Fibroblast of skin of left quadriceps (primary cell): Measurements from ENCODE around the gene SAMD9L.
"Not testable (repeated sequence)": the region's sequence is repeated elsewhere in the genome, so short reads cannot be mapped to it uniquely, and the experiment has no call there.

Source experiments
- DNase-seq, 2 experiments: peaks; one replicate each; pipeline ENCODE4 v3.0.0-alpha.2; 2013; ENCODE audit warnings: low read depth in 2 of 2

The SAMD9L gene

DNA sequence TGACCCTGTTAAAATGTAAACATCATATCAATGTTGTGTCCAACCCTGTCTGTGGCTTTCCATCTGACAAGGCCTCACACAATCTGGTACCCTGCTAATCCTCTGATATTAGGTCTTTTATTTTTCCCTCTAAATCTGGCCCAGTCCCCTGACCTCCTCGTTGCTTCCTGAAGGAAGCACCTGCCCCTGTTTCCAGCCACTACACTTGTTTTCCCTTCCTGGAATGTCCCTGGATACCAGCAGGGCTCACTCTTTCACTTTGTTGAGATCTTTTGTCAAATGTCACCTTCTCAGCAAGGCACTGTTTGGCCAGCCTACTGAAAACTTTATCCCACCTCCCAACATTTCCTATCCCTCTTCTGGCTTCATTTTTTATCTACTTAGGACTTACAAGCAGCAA lies 2.1 kb downstream of the SAMD9L start:
- no peak for DNase-seq

DNA sequence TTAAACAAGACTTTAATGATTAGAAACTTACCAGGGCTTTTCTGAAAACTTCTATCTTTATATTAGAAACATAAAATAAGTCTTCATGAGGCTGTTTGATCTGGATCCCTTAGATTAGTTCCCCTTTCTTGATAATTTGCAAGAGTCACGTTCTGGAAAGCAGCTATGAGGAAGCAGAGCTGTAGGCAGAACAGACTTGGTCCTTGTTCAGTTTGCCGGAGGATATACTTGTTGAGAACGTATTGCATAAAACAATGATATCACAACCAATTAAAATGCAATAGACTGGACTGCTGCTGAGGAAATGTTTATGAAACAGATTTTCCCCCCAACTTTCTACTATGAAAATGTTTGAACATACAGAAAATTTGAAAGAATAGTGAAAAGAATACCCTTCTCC lies 2.8 kb downstream of the SAMD9L start:
- no peak for DNase-seq

DNA sequence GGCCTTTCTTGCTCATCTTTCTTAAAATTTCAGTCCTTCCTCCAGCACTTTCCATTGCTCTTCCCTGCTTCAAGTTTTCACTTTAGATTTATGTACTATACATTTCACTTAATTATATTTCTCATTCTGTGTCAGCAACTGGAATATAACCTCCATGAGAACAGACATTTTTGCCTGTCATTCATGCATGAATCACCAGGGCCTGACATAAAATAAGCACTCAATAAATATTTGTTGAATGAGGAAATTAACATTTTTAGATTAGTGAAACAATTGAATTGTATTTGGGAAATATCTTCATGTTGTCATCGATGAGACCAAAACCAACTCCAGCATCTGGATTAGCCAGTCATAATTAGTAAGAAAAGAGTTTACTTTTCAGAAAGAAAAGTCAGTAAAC lies 6.1 kb downstream of the SAMD9L start:
- no peak for DNase-seq

DNA sequence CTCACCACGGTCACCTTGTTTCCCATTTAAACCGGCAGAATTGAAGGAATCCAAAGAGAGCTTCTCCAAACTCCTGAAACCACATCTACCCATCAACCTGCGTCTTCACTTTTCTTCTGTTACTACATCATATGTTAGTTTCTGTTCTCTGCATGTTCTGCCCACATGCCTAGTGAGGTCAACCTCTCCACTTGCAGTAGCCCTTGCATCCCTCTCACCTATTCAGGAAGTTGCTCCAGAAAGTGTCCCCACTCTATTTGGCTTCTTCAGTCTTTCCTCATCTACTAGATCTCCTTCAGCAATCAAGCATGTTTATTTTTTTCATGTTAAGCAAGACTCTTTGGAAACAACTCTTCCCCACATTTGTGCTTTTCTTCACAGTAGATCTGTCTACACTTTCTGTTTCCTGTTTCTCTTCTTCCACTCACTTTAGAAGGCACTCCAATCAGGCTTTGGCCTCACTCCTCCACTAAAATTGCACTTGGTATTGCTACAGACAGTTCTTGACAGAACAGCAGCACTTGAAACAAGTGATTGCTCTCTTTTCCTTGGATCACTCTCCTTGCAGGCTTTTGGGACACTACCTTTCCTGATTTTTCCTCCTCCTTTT lies 7.5 kb downstream of the SAMD9L start:
- DNase-seq, result no peak

DNA sequence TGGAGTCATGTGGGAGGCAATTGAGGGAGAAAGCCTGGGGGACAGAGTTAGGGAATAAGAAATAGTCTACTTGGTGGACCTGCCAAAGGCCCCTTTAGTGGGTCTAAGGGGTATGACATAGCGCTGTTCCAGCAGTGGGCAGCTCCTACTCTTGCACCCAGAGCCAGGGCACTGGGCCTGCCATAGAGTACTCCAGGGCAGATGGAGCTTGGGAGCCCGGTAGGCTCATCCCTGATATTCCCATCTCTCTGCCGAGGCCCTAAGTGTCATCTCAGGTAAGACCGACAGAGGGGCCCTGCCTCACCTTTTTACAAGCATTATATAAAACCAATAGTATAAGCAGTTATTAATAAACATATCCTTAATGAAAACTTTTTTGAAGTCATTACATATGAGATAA lies 9.6 kb downstream of the SAMD9L start:
- no peak for DNase-seq

DNA sequence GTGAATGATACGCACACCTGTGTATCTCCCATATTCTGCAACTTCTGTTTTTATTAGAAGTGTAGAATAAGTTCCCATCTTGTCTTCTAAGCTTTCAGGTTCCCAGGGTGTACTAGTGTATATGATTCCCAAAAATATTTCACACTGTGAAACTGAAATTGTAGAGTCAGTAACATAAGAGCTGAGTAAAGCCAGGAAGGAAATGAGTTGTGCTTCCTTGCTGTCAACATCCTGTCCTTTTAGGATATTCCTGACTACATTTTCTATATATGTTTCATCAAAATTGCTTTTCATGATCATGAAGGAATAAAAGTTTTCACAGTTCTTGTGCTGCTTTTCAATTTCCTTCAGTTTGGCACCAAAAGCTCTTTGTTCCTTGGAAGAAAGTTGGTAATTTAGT lies 15.2 kb downstream of the SAMD9L start:
- no peak for DNase-seq

DNA sequence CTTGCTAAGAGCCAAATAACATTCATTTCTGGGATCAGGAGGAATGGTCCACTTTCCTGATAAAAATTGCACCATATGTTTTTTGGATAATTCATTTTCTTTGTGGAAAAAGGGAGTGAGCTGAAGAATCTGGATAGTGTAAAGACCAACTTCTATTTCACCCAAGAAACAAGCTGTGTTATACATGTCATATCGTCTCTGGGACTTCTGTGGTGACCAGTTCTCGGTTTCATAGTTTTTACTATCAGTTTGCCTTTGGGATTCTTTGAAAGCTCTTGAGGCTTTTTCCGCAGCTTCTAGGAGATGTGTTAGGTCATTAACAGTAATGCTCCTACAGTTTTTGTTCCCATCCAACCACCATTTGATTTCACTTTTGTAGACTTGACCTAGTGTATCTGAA lies 16.0 kb downstream of the SAMD9L start:
- no peak for DNase-seq

DNA sequence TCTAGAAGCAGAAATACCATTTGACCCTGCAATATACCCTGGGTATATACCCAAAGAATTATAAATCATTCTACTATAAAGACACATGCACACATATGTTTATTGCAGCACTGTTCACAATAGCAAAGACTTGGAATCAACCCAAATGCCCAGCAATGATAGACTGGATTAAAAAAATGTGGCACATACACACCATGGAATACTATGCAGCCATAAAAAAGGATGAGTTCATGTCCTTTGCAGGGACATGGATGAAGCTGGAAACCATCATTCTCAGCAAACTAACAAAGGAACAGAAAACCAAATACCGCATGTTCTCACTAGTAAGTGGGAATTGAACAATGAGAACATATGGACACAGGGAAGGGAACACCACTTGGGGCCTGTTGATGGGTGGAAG lies 21.2 kb downstream of the SAMD9L start:
- DNase-seq, result not testable (repeated sequence)

DNA sequence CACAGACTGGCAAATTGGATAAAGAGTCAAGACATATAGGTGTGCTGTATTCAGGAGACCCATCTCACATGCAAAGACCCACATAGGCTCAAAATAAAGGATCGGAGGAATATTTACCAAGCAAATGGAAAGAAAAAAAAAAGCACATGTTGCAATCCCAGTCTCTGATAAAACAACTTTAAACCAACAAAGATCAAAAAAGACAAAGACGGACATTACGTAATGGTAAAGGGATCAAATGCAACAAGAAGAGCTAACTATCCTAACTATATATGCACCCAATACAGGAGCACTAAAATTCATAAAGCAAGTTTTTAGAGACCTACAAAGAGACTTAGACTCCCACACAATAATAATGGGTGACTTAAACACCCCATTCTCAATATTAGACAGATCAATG lies 24.7 kb downstream of the SAMD9L start:
- not testable (repeated sequence) for DNase-seq

DNA sequence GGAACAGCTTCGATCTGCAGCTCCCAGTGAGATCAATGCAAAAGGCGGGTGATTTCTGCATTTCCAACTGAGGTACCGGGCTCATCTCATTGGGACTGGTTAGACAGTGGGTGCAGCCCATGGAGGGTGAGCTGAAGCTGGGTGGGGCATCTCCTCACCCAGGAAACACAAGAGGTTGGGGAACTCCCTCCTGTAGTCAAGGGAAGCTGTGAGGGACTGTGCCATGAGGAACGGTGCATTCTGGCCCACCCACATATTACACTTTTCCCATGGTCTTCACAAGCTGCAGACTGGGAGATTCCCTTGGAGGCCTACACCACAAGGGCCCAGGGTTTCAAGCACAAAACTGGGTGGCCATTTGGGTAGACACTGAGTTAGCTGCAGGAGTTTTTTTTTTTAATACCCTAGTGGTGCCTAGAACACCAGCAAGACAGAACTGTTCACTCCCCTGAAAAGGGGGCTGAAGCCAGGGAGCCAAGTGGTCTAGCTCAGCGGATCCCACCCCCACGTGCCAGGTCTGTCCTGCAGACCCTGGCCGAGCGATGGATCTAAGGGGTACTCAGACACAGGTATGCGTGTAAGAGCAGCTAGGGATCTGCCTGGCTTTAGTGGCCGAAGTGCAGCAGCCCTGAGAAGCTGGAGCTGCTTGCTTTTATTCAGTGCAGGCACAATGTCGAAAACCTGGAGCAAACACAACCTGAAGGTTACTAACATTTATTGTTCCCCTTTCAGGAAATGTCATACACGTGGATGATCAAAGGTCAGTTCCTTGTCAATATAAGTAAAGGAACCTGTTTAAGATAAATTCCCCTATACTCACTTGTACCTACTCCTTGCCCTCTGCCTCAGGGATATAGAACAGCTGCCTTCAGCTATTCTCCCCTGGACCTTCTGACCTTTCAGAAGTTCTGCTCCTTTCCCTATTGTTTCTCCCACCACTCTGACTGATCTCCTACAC lies 27.3 kb downstream of the SAMD9L start:
- no peak for DNase-seq

DNA sequence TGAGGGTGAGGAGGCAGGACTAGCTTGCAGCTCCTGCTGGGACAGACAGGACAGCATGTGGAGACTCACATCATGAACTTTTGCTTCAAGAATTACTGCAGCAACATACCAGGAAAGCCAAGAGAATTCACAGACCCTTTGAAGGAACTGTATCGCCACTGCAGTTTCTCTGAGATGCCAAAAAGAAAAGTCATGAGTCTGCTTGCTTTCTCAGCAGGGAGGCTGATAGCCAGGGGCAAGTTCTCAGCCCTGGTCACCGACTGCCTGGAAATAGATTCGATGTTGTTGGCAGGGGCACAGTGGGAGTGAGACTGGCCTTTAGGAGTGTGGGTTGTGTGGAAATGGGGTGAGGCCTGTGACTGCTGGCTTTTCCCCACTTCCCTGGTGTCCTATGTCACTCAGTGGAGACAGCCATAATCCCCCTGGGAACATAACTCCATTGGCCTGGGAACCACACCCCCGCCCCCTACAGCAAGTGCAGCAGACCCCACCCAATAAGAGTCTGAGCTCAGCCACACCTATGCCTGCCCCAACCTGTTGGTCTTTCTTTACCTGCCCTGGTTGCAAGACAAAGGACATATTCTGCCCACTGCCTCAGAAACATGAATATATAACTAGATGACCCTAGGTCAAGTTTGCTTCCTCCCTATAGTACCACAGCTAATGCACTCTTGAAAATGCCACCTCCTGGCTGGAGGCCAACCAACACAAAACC lies 28.8 kb downstream of the SAMD9L start:
- no peak for DNase-seq

DNA sequence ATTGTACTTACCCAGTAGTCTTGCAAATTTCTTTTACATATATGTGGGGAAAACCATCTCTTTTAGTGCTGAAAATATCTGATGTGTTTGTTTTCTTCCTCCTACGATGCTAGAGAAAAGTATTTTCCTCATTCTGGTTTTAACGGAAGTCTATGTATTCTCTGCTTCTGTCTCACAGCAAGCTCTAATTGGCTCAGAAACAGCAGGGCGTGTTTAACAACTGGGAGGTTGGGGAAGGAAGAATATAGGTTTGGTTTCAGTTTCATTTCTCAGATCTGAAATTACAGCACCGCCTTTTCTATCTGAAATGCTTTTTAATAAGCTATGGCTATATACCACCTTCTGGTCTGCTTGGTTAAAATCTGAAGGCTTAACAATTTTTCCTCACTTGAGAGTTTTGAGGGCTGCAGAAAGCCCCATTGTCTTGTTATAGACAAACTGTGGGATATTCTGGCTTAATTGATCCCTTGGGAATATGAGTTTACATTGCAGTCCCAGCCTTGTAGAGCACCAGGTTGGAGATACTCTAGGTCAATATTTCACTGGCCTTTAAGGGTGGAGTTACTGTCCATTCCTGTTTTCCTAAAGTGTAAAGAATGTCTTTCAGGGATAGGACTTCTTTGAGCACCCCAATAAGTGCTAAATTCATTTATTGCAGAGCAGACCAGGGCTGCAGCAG lies 30.2 kb downstream of the SAMD9L start, which contains the start of gene SAMD9:
TSS of gene SAMD9 (minus strand) at position 128 of the 679 bp plus-strand sequence. CDS start 11,882 bp downstream, outside the sequence.
- DNase-seq, result peak; percentile 57 to 66

DNA sequence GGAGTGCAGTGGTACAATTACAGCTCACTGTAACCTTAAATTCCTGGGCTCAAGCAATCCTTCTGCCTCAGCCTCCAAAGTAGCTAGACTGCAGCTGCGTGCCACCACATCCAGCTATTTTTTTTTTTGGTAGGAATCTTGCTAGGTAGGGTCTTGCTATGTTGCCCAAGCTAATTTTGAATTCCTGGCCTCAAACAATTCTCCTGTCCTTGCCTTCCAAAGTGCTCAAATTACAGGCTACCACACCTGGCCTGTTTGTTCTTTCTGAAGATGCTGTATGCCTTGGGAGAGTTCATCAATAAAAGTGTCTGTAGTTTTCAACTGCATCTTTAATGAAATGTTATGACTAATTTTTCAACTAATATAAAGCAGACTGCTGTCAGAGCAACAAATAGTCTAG lies 30.9 kb downstream of the SAMD9L start:
- DNase-seq, result no peak

DNA sequence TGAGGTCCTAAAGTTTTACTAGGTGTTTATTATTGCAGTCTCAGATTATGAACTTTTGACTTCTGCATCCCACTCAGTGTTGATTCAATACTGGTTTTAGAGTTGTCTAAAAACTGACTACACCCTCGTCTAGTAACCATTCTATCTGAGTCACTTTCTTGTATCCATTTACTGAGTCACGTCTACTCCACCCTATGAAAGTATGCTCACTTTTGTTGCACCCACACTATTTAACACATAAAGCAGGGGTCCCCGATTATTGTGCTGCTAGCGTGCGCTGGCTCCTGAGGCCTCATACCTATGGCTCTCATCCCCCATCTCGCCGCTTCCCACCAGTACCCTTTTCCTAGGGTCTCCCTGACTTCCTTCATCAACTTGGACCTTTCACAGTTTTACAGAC lies 32.4 kb downstream of the SAMD9L start:
- DNase-seq, result no peak

DNA sequence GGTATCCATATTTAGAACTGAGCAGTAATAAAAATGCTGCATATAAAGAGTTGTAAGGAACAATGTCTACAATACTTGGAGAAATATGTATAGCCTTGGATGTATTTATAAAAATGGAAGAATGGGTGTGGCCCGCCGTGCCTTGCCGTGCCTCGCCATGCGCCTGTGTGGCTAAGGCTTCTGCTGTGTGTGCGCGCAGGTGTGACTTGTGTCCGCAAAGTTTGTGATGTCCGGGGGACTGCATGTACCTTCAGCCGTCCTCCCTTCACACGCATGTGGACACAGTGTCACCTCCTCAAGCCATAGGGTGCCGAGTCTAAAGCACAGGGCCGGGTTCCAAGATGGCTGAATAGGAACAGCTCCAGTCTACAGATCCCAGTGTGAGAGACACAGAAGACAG lies 40.2 kb downstream of the SAMD9L start:
- DNase-seq, result no peak

DNA sequence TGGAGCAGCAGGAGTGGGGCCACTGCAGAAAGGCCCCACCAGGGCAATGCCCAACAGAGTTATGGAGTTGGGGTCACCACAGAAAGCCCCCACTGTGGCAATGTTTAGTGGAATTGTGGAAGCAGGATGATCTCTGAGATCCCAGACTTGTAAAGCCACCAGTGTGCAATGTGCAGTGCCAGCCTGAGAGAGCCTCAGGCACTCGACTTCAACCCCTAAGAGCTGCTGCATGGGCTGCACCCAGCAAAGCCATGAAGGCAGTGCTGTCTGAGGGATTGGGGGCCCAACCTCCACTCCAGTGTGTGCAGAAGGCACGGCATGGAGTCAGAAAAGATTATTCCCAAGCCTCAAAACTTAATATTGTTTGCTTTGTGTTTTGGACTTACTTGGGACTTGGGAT lies 50.8 kb downstream of the SAMD9L start:
- no peak for DNase-seq

DNA sequence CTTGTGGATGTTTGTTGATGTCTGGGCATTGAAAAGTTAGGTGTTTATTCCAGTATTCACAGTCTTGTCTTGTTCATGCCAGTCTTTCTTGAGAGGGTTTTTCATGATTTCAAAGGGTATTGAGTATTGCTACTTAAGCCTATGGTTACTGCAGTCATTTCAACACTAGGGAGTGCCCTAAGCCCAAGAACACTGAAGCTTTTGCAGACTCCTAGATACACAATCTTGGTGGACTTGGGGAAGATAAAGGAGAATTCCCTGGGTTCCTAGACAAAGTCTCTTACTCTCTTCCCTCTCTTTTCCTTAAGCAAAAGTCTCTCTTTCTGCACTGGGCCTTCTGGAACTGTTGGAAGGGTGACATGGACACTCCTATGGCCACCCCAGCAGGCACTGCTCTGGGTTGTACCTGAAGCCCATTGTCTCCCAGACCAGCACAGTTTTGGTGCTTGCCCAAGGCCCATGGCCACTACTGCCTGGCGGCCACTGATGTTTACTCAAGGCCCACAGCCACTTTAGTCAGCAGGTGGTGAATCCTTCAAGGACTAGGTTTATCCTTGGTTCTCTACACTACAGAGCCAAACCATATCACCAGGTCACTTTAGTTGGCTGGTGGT lies 55.3 kb downstream of the SAMD9L start:
- DNase-seq, result peak; percentile 5 to 7
